ENCODE measurements around the gene SERPINE2.

SERPINE2 gene

DNA sequence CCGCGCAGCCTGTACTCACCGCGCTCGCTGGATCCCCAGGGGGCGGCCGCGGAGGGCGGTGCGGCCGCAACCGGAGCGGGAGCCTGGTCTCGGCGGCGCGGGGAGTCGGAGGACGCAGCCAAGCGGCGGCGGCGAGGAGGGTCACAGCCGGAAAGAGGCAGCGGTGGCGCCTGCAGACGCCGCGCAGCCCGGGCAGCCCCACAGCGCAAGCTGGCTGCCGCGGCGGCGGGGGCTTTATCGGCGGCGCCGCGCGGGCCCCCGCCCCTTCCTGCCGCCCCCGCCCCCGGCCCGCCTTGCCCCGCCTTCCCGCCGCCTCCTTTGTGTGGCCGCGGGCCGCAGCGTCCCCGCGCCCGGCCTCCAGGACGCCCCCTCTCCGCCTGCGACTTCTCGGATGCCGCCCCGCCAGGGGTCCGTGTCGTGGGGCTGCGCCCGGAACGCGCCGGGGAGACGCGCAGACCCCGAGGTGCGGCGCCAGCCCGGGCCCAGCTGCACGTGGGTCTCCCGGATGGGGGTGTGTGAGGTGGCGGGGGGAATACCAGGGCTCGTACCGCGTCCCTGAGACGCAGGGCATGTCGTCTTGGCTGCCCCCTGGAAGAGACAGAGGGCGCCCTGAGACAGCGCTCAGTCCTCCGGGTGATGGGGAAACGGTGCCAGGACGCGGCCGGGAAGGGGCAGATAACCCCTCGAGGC lies at the start of gene SERPINE2:
Gene SERPINE2, minus strand, starts transcription at position 207 of the 690 bp plus-strand sequence. CDS start 37,386 bp downstream, outside the sequence.
- TF ChIP-seq GATA1 (IDR thresholded peaks at IDR 0.05; ENCODE audit: low read depth, low read length) (no peak), POLR2A (IDR thresholded peaks at IDR 0.05; ENCODE audit: low read length) (no peak)

GRCh38 chr2:224086226-224086914 lies 47.3 kb upstream of the SERPINE2 start:
- DNase-seq = peak in 1 of 2 experiments; percentile 11
- TF ChIP-seq GATA1 (IDR thresholded peaks at IDR 0.05; ENCODE audit: low read depth, low read length) (no peak), POLR2A (IDR thresholded peaks at IDR 0.05; ENCODE audit: low read length) (no peak)

More for the DNA sequence above, at the start of gene SERPINE2:
- peak; percentile 33 to 36 for DNase-seq

- no peak for TF ChIP-seq GATA1 (IDR thresholded peaks at IDR 0.05; ENCODE audit: low read depth, low read length)
- TF ChIP-seq POLR2A (IDR thresholded peaks at IDR 0.05; ENCODE audit: low read length) = no peak
- no peak for DNase-seq
These were observed 46.7 kb upstream of the SERPINE2 start for GRCh38 chr2:224085811-224086210.

GRCh38 chr2:224085246-224085645 lies 46.2 kb upstream of the SERPINE2 start:
- no peak for DNase-seq
- TF ChIP-seq POLR2A (IDR thresholded peaks at IDR 0.05; ENCODE audit: low read length) (no peak), GATA1 (IDR thresholded peaks at IDR 0.05; ENCODE audit: low read depth, low read length) (no peak)

DNA sequence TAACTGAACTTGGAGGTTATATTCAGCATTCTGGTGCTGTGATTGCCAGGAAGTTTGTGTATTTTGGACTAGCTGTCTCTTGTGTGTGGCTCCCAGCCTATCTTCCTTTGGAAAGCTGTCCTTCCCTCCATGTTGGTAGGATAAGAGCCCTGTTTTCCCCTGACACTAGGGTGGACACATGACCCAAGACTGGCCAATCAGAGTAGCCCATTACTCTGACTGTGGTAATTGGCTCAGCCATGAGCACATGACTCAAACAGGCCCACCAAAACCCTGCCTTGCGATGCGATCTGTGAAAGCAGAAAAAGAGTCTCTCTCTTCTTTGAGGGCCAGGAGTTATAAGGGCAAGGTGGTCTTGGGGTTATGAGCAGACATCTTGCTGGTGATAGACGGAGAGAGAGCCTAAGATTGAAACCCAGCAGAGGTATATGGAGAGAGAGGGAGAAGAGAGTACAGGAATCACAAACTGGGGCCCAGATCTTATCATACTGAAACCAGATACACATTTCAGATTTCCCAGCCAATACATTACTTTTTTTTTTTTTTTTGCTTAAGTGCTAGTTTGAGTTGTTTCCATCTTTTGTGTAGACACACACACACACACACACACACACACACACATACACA lies 45.3 kb upstream of the SERPINE2 start:
- no peak for DNase-seq
- TF ChIP-seq GATA1 (IDR thresholded peaks at IDR 0.05; ENCODE audit: low read depth, low read length) = no peak
- TF ChIP-seq POLR2A (IDR thresholded peaks at IDR 0.05; ENCODE audit: low read length) = no peak

DNA sequence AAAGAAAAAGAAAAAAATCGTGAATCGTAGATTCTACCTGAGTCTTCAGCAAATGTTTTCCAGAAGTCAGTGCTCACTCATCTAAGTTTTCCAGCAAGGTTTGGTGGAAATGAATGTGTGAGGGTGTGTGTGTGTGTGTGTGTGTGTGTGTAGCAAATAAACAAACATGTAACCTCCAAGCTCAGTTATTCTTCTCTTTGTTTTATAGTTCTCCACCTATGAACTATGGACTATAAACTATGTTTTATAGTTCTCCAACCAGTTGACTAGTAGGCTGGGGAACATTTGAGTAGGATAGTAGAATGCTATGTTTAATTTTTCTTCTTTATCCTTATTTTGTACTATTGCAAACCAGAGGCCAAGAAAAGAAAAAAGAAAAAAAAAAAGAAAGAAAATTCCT lies 44.6 kb upstream of the SERPINE2 start:
- no peak for DNase-seq
- TF ChIP-seq POLR2A (IDR thresholded peaks at IDR 0.05; ENCODE audit: low read length) (no peak), GATA1 (IDR thresholded peaks at IDR 0.05; ENCODE audit: low read depth, low read length) (no peak)

- DNase-seq = no peak
- TF ChIP-seq POLR2A (IDR thresholded peaks at IDR 0.05; ENCODE audit: low read length) = no peak
- no peak for TF ChIP-seq GATA1 (IDR thresholded peaks at IDR 0.05; ENCODE audit: low read depth, low read length)
These were observed 39.6 kb upstream of the SERPINE2 start for GRCh38 chr2:224078656-224079055.

- no peak for TF ChIP-seq GATA1 (IDR thresholded peaks at IDR 0.05; ENCODE audit: low read depth, low read length)
- TF ChIP-seq POLR2A (IDR thresholded peaks at IDR 0.05; ENCODE audit: low read length) = no peak
- DNase-seq = no peak
These were observed 38.9 kb upstream of the SERPINE2 start for GRCh38 chr2:224077773-224078507.

DNA sequence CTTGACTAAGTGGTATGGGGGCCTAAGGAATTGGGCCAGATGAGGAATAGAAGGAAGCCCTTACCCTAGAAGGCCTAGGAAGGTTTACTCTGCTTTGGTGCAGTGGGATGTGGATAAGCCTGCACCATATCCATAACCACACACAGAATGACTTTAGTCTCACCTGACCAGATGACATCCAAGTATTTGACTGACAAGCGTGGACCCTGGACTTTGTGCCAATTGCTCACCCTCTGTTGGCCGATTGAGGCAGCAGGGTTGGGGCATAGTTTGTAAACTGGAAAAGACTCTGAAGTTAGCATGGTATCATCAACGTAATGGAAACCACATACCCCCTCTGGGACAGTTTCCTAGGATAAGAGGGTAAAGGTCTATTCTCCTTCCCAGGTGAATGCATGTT lies 36.5 kb upstream of the SERPINE2 start:
- TF ChIP-seq GATA1 (IDR thresholded peaks at IDR 0.05; ENCODE audit: low read depth, low read length) (no peak), POLR2A (IDR thresholded peaks at IDR 0.05; ENCODE audit: low read length) (no peak)
- no peak for DNase-seq

GRCh38 chr2:224073676-224074075 lies 34.6 kb upstream of the SERPINE2 start:
- no peak for DNase-seq
- TF ChIP-seq GATA1 (IDR thresholded peaks at IDR 0.05; ENCODE audit: low read depth, low read length) = no peak
- TF ChIP-seq POLR2A (IDR thresholded peaks at IDR 0.05; ENCODE audit: low read length) = no peak

DNA sequence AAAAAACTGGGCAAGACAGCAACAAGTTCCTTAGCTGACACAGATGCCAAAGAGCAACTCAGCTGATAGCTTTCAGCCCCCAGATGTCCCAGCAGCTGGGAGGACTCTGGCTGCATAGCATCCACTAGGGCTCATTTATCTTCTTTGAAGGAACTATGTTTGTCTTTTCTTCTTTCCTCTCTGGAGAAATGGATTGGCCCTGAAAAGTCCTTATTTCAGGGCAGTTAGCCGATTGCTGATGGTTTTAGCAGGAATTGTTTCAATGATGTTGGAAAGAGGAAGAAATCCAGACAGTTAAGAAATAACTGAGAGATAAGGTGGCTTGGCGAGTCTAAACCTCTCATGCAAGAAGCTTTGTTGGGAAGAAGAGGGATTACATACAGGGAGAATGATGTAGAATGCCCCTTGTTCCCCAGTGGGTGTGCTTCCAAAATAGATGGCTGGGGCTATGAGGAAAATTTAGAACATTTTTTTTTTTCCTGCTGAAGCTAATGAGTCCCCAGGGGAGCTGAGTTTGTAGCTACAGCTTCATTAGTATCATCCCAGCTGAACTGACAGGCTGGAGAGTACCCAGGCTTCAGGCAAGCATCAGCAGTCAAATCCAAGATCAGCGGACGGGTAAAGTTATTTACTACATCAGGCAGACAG lies 33.6 kb upstream of the SERPINE2 start:
- no peak for DNase-seq
- no peak for TF ChIP-seq POLR2A (IDR thresholded peaks at IDR 0.05; ENCODE audit: low read length)

GRCh38 chr2:224069172-224069571 lies 30.1 kb upstream of the SERPINE2 start:
- DNase-seq = no peak
- TF ChIP-seq GATA1 (IDR thresholded peaks at IDR 0.05; ENCODE audit: low read depth, low read length) (no peak), POLR2A (IDR thresholded peaks at IDR 0.05; ENCODE audit: low read length) (no peak)

DNA sequence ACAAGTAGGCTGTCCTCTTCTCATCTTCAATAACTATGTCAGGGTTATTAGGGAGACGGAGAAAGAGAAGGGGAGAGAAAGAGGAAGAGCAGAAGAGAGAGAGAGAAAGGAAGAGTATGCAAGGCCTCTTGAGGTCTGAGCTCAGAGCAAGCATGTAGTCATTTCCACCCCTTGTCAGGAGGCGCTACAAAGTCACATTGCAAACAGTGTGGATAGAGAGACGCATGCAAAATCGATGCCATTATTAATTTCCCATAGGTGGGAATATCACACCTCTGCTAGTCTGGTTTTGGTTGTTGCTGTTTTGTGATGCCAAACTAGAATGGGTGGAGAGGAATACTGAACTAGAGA lies 24.2 kb upstream of the SERPINE2 start:
- no peak for DNase-seq
- TF ChIP-seq POLR2A (IDR thresholded peaks at IDR 0.05; ENCODE audit: low read length) (no peak), GATA1 (IDR thresholded peaks at IDR 0.05; ENCODE audit: low read depth, low read length) (no peak)

Data from erythroblast (primary cell).